ENCODE results near the gene SPRR2A. TPM values are rescaled to one million over a fixed set of nuclear protein-coding genes. Genes with fewer than 3 reads are reported as not detected.
"Not testable (repeated sequence)": the region's sequence is repeated elsewhere in the genome, so short reads cannot be mapped to it uniquely, and the experiment has no call there.

Gene SPRR2A
- total RNA-seq, result not detected

- DNase-seq, result no peak
These were observed at the start of gene SPRR2A for GRCh38 chr1:153057375-153057774. SPRR2A (minus strand) TSS chr1:153057512; CDS start chr1:153056735, 777 bp downstream.

GRCh38 chr1:153100245-153100644, 42.9 kb upstream of the SPRR2A start:
- no peak for DNase-seq

GRCh38 chr1:153099461-153100045, 42.2 kb upstream of the SPRR2A start:
- DNase-seq, result no peak

GRCh38 chr1:153095764-153096163, 38.5 kb upstream of the SPRR2A start:
- no peak for DNase-seq

GRCh38 chr1:153094426-153094825, 37.1 kb upstream of the SPRR2A start, which contains the start of gene SPRR2E:
SPRR2E (minus strand) TSS chr1:153094526; CDS start chr1:153093751, 775 bp downstream.
- DNase-seq, result no peak

- no peak for DNase-seq
These were observed 30.3 kb upstream of the SPRR2A start for GRCh38 chr1:153087652-153088051.

- no peak for DNase-seq
These were observed 24.4 kb upstream of the SPRR2A start for GRCh38 chr1:153081736-153082135.

- DNase-seq, result no peak
These were observed 15.8 kb upstream of the SPRR2A start for GRCh38 chr1:153072806-153073726.

GRCh38 chr1:153071511-153071910, 14.2 kb upstream of the SPRR2A start, which contains the start of gene SPRR2B:
SPRR2B (minus strand) TSS chr1:153071611; CDS start chr1:153070839, 772 bp downstream.
- DNase-seq, result no peak

- DNase-seq, result no peak
These were observed 12.9 kb upstream of the SPRR2A start for GRCh38 chr1:153070243-153070642.

GRCh38 chr1:153058826-153059784, 1.8 kb upstream of the SPRR2A start:
- no peak for DNase-seq

GRCh38 chr1:153058154-153058553, 842 bp upstream of the SPRR2A start:
- DNase-seq, result no peak

- DNase-seq, result not testable (repeated sequence)
These were observed 1.2 kb downstream of the SPRR2A start for GRCh38 chr1:153056111-153056510.

- no peak for DNase-seq
These were observed 8.1 kb downstream of the SPRR2A start for GRCh38 chr1:153049211-153049610.

GRCh38 chr1:153040950-153041631, 16.2 kb downstream of the SPRR2A start, which contains the start of gene SPRR2D:
SPRR2D (minus strand) TSS chr1:153041120; CDS start chr1:153040346, 774 bp downstream.
- DNase-seq, result no peak

GRCh38 chr1:153035211-153035610, 22.1 kb downstream of the SPRR2A start:
- DNase-seq, result no peak

- DNase-seq, result no peak
These were observed 24.5 kb downstream of the SPRR2A start for GRCh38 chr1:153032677-153033308.

GRCh38 chr1:153032073-153032472, 25.2 kb downstream of the SPRR2A start:
- no peak for DNase-seq

- no peak for DNase-seq
These were observed 26.4 kb downstream of the SPRR2A start, which contains the start of gene SPRR1B for GRCh38 chr1:153030895-153031294. SPRR1B (plus strand) TSS chr1:153031203; CDS start chr1:153032346, 1,143 bp downstream.

- DNase-seq, result no peak
These were observed 28.5 kb downstream of the SPRR2A start for GRCh38 chr1:153028766-153029165.

- no peak for DNase-seq
These were observed 31.5 kb downstream of the SPRR2A start for GRCh38 chr1:153025797-153026196.
